ENCODE data around the gene RPP25L.

GRCh38 chr9:34637356-34638137 is 25.6 kb upstream of the RPP25L start, which contains the start of gene SIGMAR1:
- TF ChIP-seq CTCF (conservative IDR thresholded peaks at IDR 0.05; ENCODE audit: low read depth, low read length) = no peak
- no peak for TF ChIP-seq EZH2phosphoT487 (IDR thresholded peaks at IDR 0.05; ENCODE audit: borderline replicate concordance, low read length)
- TF ChIP-seq EZH2 (IDR thresholded peaks at IDR 0.05; ENCODE audit: low read length, unreplicated experiment) = no peak
